H1 (cell line): ENCODE data around the gene SPAM1. TPM values are rescaled to one million over a fixed set of nuclear protein-coding genes. Genes with fewer than 3 reads are reported as not detected.

Source experiments
- CTCF ChIA-PET: fragments of 300-600 bp; sonication (Branson Sonifier 250); formaldehyde crosslinking; loops from one replicate; lab custom pipeline; 2021; ENCODE audit not compliant: partially characterized antibody; lab: Charles Lee
- POLR2A ChIA-PET: fragments of 300-600 bp; sonication (Branson Sonifier 250); formaldehyde crosslinking; loops from one replicate; lab custom pipeline; 2021; ENCODE audit warnings: inconsistent platforms; ENCODE audit not compliant: partially characterized antibody; lab: Charles Lee
- DNase-seq, 2 experiments: peaks; one replicate each; pipeline versions ENCODE4 v3.0.0 to v3.0.0-alpha.2; 2010 to 2022; ENCODE audit warnings: low spot score in 2 of 2, low read depth in 1 of 2, mixed read lengths in 1 of 2
- FAIRE-seq: peaks from 2 replicates; lab custom pipeline; 2011; peaks lifted over from hg19 to GRCh38; lab: Jason Lieb, UNC
- H2AFZ ChIP-seq: 2 replicates; pipeline ENCODE4 v1.8.1; 2012; ENCODE audit warnings: low read length, inconsistent platforms
- H2AK5ac ChIP-seq: 2 replicates; pipeline ENCODE4 v1.6.1; 2013; ENCODE audit warnings: low read depth, low read length
- H2BK120ac ChIP-seq: replicated peaks from 2 replicates; pipeline ENCODE3; 2013; ENCODE audit warnings: low read depth, low read length, inconsistent platforms
- H2BK12ac ChIP-seq: 2 replicates; pipeline ENCODE4 v1.6.1; 2013; ENCODE audit warnings: low read depth, low read length
- H2BK15ac ChIP-seq: 2 replicates; pipeline ENCODE4 v1.6.1; 2013; ENCODE audit warnings: low read length
- H2BK20ac ChIP-seq: 2 replicates; pipeline ENCODE4 v1.6.1; 2013; ENCODE audit warnings: low read length
- H2BK5ac ChIP-seq: 2 replicates; pipeline ENCODE4 v1.6.1; 2013; ENCODE audit warnings: low read depth, low read length
- H3K14ac ChIP-seq: 2 replicates; pipeline ENCODE4 v1.6.1; 2013; ENCODE audit warnings: inconsistent platforms; ENCODE audit not compliant: insufficient read length
- H3K18ac ChIP-seq: 2 replicates; pipeline ENCODE4 v1.6.1; 2013; ENCODE audit warnings: low read length; ENCODE audit errors: extremely low read depth
- H3K23ac ChIP-seq: 2 replicates; pipeline ENCODE4 v1.6.1; 2013; ENCODE audit warnings: inconsistent platforms; ENCODE audit not compliant: insufficient read length
- H3K23me2 ChIP-seq: 2 replicates; pipeline ENCODE4 v1.6.1; 2013; ENCODE audit warnings: low read depth, low read length
- H3K27ac ChIP-seq: 2 replicates; pipeline ENCODE4 v1.6.1; 2011; ENCODE audit warnings: low read depth, low read length, inconsistent platforms
- H3K27me3 ChIP-seq, 4 experiments: replicated peaks in 1 of 4; 1 replicate in 1 of 4; 2 replicates in 3 of 4; pipeline versions ENCODE4 v1.6.1 to v1.8.1; 2011 to 2013; ENCODE audit warnings: low read length in 3 of 4, mild to moderate bottlenecking in 3 of 4, inconsistent platforms in 2 of 4, mixed read lengths in 2 of 4, moderate library complexity in 1 of 4; ENCODE audit not compliant: control insufficient read depth in 3 of 4, insufficient read depth in 3 of 4; ENCODE audit errors: extremely low read depth in 1 of 4
- H3K36me3 ChIP-seq, 4 experiments: 2 replicates each; pipeline versions ENCODE4 v1.6.1 to v1.8.1; 2011 to 2013; ENCODE audit warnings: mild to moderate bottlenecking in 4 of 4, low read length in 3 of 4, moderate library complexity in 2 of 4, control low read depth in 1 of 4, inconsistent platforms in 1 of 4; ENCODE audit not compliant: insufficient read depth in 4 of 4, control insufficient read depth in 2 of 4
- H3K4ac ChIP-seq: replicated peaks from 2 replicates; pipeline ENCODE3; 2013; ENCODE audit warnings: low read length, low read depth, mixed read lengths, inconsistent platforms; ENCODE audit not compliant: insufficient read length
- H3K4me1 ChIP-seq, 4 experiments: replicated peaks in 1 of 4; 1 replicate in 1 of 4; 2 replicates in 3 of 4; pipeline versions ENCODE4 v1.6.1 to v1.8.1; 2011 to 2013; ENCODE audit warnings: low read length in 3 of 4, inconsistent platforms in 2 of 4, mixed read lengths in 1 of 4; ENCODE audit not compliant: insufficient read depth in 4 of 4, control insufficient read depth in 3 of 4
- H3K4me2 ChIP-seq, 2 experiments: 2 replicates each; pipeline versions ENCODE4 v1.6.1 to v1.8.1; 2011 to 2013; ENCODE audit warnings: low read depth in 2 of 2, low read length in 2 of 2, control low read depth in 1 of 2, inconsistent platforms in 1 of 2, mild to moderate bottlenecking in 1 of 2; ENCODE audit not compliant: insufficient read depth in 1 of 2
- H3K4me3 ChIP-seq, 4 experiments: fragments of 200-600, 300-600 bp in 1 of 4; sonication (generic), shearing (Covaris generic), sonication (Bioruptor Twin) in 1 of 4; 2 replicates each; pipeline versions ENCODE4 v1.5.1 to v1.8.1; 2011 to 2016; ENCODE audit warnings: low read length in 4 of 4, low read depth in 3 of 4, control low read depth in 2 of 4, inconsistent platforms in 2 of 4, mild to moderate bottlenecking in 2 of 4, mixed read lengths in 1 of 4, moderate library complexity in 1 of 4; ENCODE audit not compliant: insufficient read depth in 2 of 4; ENCODE audit errors: extremely low read depth in 1 of 4
- H3K56ac ChIP-seq: replicated peaks from 2 replicates; pipeline ENCODE3; 2013; ENCODE audit warnings: low read depth, mild to moderate bottlenecking, mixed read lengths, low read length, inconsistent platforms; ENCODE audit not compliant: insufficient read length
- H3K79me1 ChIP-seq: 2 replicates; pipeline ENCODE4 v1.6.1; 2013; ENCODE audit warnings: low read depth, low read length, control low read depth
- H3K79me2 ChIP-seq, 2 experiments: 2 replicates each; pipeline versions ENCODE4 v1.6.1 to v1.8.1; 2012 to 2013; ENCODE audit warnings: low read length in 2 of 2, mild to moderate bottlenecking in 2 of 2, inconsistent platforms in 1 of 2; ENCODE audit not compliant: insufficient read depth in 2 of 2, control insufficient read depth in 1 of 2
- H3K9ac ChIP-seq, 4 experiments: replicated peaks in 1 of 4; 1 replicate in 1 of 4; 2 replicates in 3 of 4; pipeline versions ENCODE4 v1.6.1 to v1.8.1; 2011 to 2013; ENCODE audit warnings: low read depth in 3 of 4, low read length in 3 of 4, control low read depth in 2 of 4, mild to moderate bottlenecking in 2 of 4, moderate library complexity in 2 of 4, inconsistent platforms in 1 of 4; ENCODE audit errors: extremely low read depth in 1 of 4
- H3K9me3 ChIP-seq, 2 experiments: 2 replicates each; pipeline versions ENCODE4 v1.6.1 to v1.8.1; 2012 to 2013; ENCODE audit warnings: mild to moderate bottlenecking in 2 of 2, moderate library complexity in 2 of 2, control low read depth in 1 of 2, inconsistent platforms in 1 of 2, low read depth in 1 of 2, low read length in 1 of 2, mixed read lengths in 1 of 2; ENCODE audit not compliant: insufficient read depth in 2 of 2
- H4K20me1 ChIP-seq, 2 experiments: replicated peaks in 1 of 2; 2 replicates each; pipeline versions ENCODE3 to v1.8.1; 2011 to 2013; ENCODE audit warnings: inconsistent platforms in 2 of 2, low read length in 2 of 2, mild to moderate bottlenecking in 1 of 2; ENCODE audit not compliant: insufficient read depth in 2 of 2, control insufficient read depth in 1 of 2
- H4K5ac ChIP-seq: 2 replicates; pipeline ENCODE4 v1.6.1; 2013; ENCODE audit warnings: low read length, low read depth, mixed read lengths, inconsistent platforms; ENCODE audit not compliant: insufficient read length
- H4K8ac ChIP-seq: 2 replicates; pipeline ENCODE4 v1.8.0; 2013; ENCODE audit warnings: mild to moderate bottlenecking, moderate library complexity, low read length, inconsistent platforms; ENCODE audit not compliant: insufficient read depth; ENCODE audit errors: extremely low read depth
- H4K91ac ChIP-seq: replicated peaks from 2 replicates; pipeline ENCODE3; 2013; ENCODE audit warnings: low read length, mixed read lengths, inconsistent platforms; ENCODE audit not compliant: insufficient read length
- ZNF274 ChIP-seq: IDR thresholded peaks from 2 replicates; pipeline ENCODE4 v1.7.0; 2012; ENCODE audit warnings: low read length, borderline replicate concordance; ENCODE audit errors: extremely low read depth
- polyA plus RNA-seq, 7 experiments: library from polyadenylated mRNA; depleted of rRNA in 3 of 7; stranded (reverse) in 5 of 7; unstranded in 2 of 7; fragments of >200 nt in 5 of 7; fragments of 200-250 nt in 2 of 7; gene quantifications; 1 replicate in 5 of 7; 2 replicates in 1 of 7; 4 replicates in 1 of 7; pipeline versions ENCODE4 v1.2.1 to v1.2.3, GENCODE V29; 2011 to 2013; ENCODE audit warnings: missing spikeins in 2 of 7, mixed read lengths in 2 of 7
- total RNA-seq: library from RNA; stranded (reverse); fragmentation: NEBNext Ultra II Directional; extraction: Animal tissue kit (Norgen Biotek cat#: 25700); gene quantifications from 2 replicates; pipeline ENCODE4 v1.2.1, GENCODE V29; 2021

The SPAM1 gene
- total and polyA plus RNA-seq, 2 of the 8 experiments (the other 6 are each of a cell fraction or from before 2014, with no cell fraction given): not detected

DNA sequence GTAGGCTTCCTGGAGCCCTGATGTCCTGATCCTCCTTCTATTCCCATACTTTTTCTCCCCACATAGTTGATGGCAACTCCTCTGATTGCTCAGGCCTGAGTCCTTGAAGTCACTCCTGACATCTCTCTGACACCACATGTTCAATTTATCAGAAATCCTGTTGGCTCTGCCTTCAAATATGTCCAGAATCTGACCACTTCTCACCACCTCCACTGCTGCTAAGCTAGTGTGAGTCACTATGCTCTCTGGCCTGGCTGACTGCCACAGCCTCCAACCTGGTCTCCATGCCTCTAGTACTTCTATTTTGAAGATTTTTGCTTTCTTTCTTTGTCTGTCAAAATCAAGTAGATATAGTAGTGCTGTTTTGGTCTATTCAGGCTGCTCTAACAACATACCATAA, 54.8 kb downstream of the SPAM1 start:
- Histone ChIP-seq H4K8ac (no peak overlapping the region), H2BK120ac (no peak overlapping the region), H3K9me3 (peaks cover 0 to 4% of the 10 kb centered on the region in 2 experiments; a peak in 1 of 4 replicates), H2BK20ac (no peak overlapping the region), H2AFZ (no peak overlapping the region), H2BK12ac (no peak overlapping the region), H3K27ac (no peak overlapping the region), H4K91ac (no peak overlapping the region), H3K4ac (no peak overlapping the region), H2BK5ac (no peak overlapping the region), H3K79me2 (no peaks in the 10 kb centered on the region), H3K79me1 (no peaks in the 10 kb centered on the region), H3K36me3 (no peaks in the 10 kb centered on the region), H3K27me3 (no peaks in the 10 kb centered on the region), H3K56ac (no peak overlapping the region), H3K4me1 (no peaks in the 10 kb centered on the region), H4K5ac (no peak overlapping the region), H3K9ac (no peak overlapping the region), H3K23me2 (no peaks in the 10 kb centered on the region), H3K14ac (no peak overlapping the region), H2BK15ac (no peak overlapping the region), H3K18ac (no peak overlapping the region), H3K4me2 (no peak overlapping the region), H3K4me3 (no peak overlapping the region), H3K23ac (no peak overlapping the region), H2AK5ac (no peak overlapping the region), H4K20me1 (no peaks in the 10 kb centered on the region)
- ChIA-PET POLR2A (interaction anchor here (0.7 kb wide), 1 partner anchor 403 kb away, joined by 3 read pairs; no protein-coding TSS in a partner anchor), CTCF (interaction anchor here (1.5 to 1.7 kb wide), 2 partner anchors 12 to 46 kb away, joined by 3 read pairs; no protein-coding TSS in a partner anchor)
- no peak for TF ChIP-seq ZNF274
- DNase-seq (no peak), FAIRE-seq (no peak)
